Fibroblast of the conjunctiva (primary cell): Measurements from ENCODE around the gene FAR2.
"Not testable (repeated sequence)": the region's sequence is repeated elsewhere in the genome, so short reads cannot be mapped to it uniquely, and the experiment has no call there.

ENCODE experiments used
- DNase-seq: peaks from one replicate; pipeline ENCODE4 v3.0.0-alpha.2; 2010; ENCODE audit warnings: low read depth

The FAR2 gene

DNA sequence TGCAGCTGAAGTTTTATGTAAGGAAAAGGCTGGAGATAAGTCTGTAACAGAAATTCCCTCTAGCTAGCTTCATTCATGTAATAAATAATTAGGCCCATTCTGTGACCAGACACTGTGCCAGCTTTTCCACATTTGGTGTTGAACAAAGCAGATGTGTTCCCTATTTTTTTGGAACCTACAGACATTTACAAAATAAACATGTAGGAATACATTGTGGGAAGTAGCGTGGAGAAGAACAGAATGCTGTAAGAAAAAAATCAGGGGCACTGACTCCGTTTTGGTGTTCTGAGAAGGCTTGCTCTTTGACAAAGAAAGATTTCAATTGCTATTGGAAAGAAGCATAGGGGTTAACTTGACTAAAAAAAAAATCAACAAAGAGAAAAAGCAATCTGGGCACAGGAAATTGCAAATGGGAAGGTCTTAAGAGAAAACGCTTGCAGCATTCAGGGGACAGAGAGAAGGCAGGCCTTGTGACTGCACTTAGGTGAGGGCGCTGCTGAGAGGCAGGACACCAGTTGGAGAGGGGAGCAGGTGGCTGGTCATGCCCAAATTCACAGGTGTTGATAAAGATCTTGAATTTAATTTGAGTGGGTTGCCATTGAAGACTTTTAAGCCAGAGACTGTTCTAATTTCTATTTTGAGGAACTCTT, 4.0 kb downstream of the FAR2 start:
- DNase-seq = no peak

GRCh38 chr12:29155079-29155478, 6.0 kb downstream of the FAR2 start:
- no peak for DNase-seq

GRCh38 chr12:29157486-29157946, 8.4 kb downstream of the FAR2 start:
- no peak for DNase-seq

DNA sequence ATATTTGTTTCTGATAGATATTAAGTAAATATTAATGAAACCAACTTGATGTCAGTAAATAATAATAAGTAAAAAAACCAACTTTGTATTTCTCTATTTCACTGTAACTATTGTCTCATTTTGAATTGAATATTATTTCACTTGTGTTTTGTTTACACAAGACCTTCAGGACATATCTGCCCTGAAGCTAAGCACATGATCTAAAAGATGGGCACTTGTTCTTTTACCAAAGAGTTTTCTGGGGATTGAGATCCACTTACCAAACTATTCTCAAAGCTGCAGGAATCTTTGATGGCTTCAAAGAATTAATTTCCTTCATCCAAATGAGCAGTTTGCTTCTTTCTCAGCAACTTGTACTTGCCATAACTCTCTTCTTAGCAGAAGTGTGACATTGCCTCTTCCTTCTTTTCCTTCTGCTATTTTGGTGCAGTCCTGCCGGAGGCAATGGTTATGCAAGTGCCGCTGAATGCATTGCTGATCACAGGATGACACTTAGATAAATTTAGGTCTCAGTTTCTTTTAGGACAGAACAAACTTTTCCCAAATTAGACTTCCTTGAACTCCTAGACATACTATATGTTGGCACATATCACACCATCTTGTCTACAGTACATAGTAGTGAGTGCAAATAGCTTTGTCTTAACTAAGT, 9.2 kb downstream of the FAR2 start:
- DNase-seq = no peak

DNA sequence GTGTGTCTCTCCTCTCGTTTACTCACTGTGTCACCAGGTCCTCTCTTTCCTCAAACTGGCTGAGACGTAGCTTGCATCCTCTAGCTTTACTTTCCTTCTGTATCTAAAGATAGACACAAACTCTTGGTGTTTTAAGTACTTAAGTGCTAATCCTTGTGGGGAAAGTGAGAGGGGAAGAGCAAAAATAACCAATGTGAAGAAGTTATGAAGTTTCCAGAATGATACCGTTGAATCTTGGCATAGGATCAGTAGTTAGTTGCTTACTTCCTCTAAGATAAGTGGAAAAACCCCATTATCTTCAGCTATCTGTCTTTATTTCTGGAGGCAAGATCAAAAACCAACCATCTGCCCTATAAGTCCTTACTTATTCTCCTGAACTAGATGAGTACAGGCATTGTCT, 10.6 kb downstream of the FAR2 start:
- DNase-seq = no peak

DNA sequence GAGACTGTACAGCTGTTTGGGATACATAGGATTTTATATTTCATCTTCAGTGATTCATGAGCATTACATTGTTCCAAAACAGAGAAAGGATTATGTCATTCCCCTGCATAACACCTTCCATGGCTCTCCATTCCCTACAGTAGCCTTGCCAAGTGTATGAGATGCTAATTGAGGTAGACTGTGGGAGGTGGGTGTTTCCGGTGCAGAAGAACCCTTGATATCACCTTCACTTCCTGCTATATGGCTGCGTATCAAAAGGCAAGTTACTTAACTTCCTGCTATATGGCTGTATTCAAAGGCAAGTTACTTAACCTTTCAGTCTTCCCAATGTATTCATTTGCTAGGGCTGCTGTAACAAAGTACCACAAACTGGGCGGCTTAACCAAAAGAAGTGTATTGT, 11.2 kb downstream of the FAR2 start:
- DNase-seq = no peak

DNA sequence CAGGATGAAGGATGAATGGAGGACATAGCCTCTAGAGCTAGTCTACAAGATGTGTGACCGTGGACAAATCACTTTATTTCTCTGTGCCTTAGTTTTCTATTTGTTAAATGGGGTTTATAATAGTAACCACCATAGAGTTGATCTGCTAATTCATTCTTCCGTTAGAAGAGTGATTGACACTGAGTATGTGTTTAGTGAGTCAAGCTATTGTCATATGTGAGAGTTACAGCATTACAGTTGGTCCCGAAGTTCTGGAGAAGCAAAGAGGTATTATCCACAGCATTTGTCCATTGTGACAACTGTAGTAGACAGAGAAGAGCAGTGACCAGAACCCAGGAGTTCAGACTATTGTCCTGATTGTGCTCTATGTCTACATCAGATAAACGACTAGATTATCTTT, 14.1 kb downstream of the FAR2 start:
- DNase-seq = no peak

DNA sequence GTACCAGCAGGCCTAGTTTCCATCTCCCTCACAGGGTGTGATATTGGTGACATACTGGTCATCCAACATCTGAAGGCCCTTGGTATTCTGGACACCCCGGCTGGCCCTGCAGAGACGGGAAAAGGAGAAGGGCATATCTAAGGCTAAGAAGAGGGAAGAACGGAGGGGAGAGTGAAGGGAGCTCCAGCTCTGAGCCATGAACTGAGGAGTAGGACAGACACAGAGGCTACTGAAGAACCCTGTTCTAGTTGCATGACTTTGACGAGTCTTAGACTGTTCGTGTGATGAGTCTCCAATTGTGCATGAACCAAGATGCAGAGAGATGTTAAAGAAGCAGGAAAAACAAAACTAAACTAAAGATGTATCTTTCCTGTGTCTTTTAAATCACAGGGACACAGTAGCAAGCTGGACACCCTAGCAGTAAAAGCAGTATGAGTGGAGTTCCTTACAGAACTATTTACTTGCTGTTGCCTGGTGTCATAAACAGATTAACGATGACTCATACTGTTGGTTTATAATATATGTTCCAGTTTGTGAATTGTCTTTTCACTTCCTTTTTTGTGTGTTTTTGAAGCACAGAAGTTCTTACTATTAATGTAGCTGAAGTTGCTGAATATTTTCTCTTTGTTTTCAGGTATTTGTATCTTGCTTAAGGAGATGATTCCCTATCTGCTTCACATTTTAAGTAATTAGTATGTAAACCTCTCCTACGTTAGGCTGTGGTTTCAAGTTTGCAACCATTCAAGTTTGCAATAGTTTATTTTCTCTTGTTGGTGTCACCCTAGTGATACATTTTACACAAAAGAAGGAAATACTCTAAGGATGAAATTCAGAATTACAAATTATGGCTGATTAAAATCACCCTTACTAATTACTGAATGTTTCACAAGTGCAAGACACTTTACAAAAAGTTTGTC, 15.7 kb downstream of the FAR2 start:
- DNase-seq = peak; percentile 72

GRCh38 chr12:29167445-29167844, 18.4 kb downstream of the FAR2 start:
- DNase-seq = no peak

- DNase-seq = no peak
These were observed 18.9 kb downstream of the FAR2 start for GRCh38 chr12:29167988-29168387.

GRCh38 chr12:29169978-29170377, 20.9 kb downstream of the FAR2 start:
- DNase-seq = not testable (repeated sequence)

- DNase-seq = not testable (repeated sequence)
These were observed 21.5 kb downstream of the FAR2 start for GRCh38 chr12:29170478-29171084.

DNA sequence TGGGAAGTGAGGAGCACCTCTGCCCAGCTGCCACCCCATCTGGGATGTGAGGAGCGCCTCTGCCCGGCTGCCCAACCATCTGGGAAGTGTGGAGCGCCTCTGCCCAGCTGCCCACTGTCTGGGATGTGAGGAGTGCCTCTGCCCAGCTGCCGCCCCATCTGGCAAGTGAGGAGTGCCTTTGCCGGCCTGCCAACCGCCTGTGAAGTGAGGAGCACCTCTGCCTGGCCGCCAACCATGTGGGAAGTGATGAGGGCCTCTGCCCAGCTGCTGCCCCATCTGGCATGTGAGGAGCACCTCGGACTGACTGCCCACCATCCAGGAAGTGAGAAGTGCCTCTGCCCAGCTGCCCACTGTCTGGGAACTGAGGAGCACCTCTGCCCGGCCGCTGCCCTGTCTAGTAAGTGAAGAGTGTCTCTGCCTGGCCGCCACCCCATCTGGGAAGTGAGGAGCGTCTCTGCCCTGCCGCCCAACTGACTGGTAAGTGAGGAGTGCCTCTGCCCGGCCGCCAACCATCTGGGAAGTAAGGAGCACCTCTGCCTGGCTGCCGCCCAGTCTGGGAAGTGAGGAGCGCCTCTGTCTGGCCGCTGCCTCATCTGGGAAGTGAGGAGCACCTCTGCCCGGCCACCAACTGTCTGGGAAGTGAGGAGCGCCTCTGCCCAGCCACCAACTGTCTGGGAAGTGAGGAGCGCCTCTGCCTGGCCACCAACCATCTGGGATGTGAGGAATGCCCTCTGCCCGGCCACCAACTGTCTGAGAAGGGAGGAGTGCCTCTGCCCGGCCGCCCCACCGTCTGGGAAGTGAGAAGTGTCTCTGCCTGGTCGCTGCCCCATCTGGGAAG, 22.6 kb downstream of the FAR2 start:
- DNase-seq = no peak

DNA sequence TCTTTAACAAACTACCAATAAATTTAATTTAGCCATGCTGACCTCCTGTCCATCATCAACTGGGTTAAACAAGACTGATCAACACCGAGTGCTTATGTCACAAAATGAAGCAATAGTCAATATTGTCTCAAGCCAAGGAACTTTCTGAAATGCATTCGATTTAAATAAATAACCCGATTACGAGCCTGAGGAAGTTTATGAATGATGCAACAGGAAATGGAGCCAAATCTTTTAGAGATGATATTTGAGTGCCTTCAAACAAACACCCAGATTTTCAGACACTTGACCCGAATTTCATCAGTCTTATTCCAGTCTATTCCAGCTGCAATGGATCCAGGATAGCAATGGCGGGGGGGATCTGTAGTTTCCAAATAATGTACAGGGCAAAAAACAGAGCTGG, 27.9 kb downstream of the FAR2 start:
- peak; percentile 77 for DNase-seq

DNA sequence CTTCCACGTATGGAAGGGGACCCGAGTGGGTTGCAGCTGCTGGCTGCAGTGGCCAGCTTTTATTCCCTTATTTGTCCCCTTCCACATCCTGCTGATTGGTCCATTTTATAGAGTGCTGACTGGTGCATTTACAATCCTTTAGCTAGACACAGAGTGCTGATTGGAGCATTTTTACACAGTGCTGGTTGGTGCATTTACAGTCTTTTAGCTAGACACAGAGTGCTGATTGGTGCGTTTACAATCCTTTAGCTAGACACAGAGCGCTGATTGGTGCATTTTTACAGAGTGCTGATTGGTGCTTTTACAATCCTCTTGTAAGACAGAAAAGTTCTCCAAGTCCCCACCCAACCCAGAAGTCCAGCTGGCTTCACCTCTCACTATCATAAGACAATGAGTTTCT, 33.2 kb downstream of the FAR2 start:
- not testable (repeated sequence) for DNase-seq

- DNase-seq = no peak
These were observed 38.7 kb downstream of the FAR2 start for GRCh38 chr12:29187756-29188155.

- no peak for DNase-seq
These were observed 42.3 kb downstream of the FAR2 start for GRCh38 chr12:29191267-29191850.

GRCh38 chr12:29198901-29199300, 49.8 kb downstream of the FAR2 start:
- DNase-seq = no peak

GRCh38 chr12:29200586-29200985, 51.5 kb downstream of the FAR2 start:
- DNase-seq = no peak

DNA sequence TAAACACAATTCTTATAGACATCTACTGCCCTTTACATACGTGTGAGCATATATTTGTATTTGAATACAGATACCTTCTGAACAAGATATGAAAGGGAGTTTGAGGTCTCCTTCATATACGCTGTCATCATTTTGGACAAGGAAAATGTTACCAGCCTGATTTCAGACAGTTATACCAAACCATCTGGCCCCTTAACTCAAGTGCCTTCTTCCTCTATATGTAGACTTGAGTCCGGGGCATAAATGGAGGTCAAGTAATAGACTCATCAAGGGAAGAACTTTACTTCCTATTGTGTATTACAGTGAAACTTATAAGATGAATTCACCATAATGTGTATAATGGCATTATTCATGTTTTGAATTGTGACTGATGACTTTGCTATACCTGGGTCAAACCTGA, 52.2 kb downstream of the FAR2 start:
- DNase-seq = no peak

DNA sequence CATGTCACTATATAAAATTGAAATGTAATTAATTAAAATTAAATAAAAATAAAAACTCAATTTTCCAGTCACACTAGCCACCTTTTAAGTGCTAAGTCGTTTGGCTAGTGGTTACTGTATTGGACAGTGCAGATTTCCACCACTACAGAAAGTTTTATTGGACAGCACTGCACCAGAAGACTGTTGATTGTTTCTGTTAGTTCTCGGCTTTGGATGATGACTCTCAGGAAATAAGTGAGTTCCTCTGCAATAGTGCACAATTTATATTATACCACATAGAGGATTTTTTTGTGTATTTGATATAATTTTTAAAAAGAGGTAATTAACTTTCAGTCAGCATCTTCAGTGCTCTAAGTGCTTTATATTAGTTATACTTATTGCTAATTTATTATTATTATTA, 52.7 kb downstream of the FAR2 start:
- DNase-seq = no peak
